MM.1S (cell line): ENCODE measurements around the gene DTX4.

Source experiments
- EZH2phosphoT487 ChIP-seq: fragments of 300-600 bp; sonication (generic); IDR thresholded peaks from 2 replicates; pipeline ENCODE4 v1.6.1; 2018; ENCODE audit warnings: antibody characterized with exemption, low read length
- TF ChIP-seq, protein P1 (sequence below): fragments of 300-600 bp; sonication (generic); IDR thresholded peaks from 2 replicates; pipeline ENCODE4 v1.5.1; 2016; ENCODE audit warnings: antibody characterized with exemption, low read length, mixed read lengths

- TF ChIP-seq, protein P1, sequence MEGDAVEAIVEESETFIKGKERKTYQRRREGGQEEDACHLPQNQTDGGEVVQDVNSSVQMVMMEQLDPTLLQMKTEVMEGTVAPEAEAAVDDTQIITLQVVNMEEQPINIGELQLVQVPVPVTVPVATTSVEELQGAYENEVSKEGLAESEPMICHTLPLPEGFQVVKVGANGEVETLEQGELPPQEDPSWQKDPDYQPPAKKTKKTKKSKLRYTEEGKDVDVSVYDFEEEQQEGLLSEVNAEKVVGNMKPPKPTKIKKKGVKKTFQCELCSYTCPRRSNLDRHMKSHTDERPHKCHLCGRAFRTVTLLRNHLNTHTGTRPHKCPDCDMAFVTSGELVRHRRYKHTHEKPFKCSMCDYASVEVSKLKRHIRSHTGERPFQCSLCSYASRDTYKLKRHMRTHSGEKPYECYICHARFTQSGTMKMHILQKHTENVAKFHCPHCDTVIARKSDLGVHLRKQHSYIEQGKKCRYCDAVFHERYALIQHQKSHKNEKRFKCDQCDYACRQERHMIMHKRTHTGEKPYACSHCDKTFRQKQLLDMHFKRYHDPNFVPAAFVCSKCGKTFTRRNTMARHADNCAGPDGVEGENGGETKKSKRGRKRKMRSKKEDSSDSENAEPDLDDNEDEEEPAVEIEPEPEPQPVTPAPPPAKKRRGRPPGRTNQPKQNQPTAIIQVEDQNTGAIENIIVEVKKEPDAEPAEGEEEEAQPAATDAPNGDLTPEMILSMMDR, result no peak
- no peak for TF ChIP-seq EZH2phosphoT487
Measured at GRCh38 chr11:59178402-59178801, 6.5 kb downstream of the DTX4 start.
